GM13977 (cell line): ENCODE results near the gene CACUL1.
"Not testable (repeated sequence)": the region's sequence is repeated elsewhere in the genome, so short reads cannot be mapped to it uniquely, and the experiment has no call there.

ENCODE experiments used
- DNase-seq: peaks from one replicate; pipeline ENCODE4 v3.0.0; 2012; ENCODE audit warnings: low spot score
- in situ Hi-C: fragments of 300-500 bp; cut with MboI; formaldehyde crosslinking; loops from one replicate; pipeline ENCODE4 v1.12.0; 2022; ENCODE audit warnings: low sequenced_read_pairs, low pct_unique_long_range_greater_than_20kb, mixed read lengths, inconsistent platforms; ENCODE audit not compliant: unreplicated experiment
- TF ChIP-seq, protein P1 (sequence below): IDR thresholded peaks from 2 replicates; pipeline ENCODE4 v1.5.1; 2012; ENCODE audit warnings: mild to moderate bottlenecking, control low read depth; ENCODE audit not compliant: insufficient read depth; ENCODE audit errors: extremely low read depth, missing control alignments

Gene CACUL1

DNA sequence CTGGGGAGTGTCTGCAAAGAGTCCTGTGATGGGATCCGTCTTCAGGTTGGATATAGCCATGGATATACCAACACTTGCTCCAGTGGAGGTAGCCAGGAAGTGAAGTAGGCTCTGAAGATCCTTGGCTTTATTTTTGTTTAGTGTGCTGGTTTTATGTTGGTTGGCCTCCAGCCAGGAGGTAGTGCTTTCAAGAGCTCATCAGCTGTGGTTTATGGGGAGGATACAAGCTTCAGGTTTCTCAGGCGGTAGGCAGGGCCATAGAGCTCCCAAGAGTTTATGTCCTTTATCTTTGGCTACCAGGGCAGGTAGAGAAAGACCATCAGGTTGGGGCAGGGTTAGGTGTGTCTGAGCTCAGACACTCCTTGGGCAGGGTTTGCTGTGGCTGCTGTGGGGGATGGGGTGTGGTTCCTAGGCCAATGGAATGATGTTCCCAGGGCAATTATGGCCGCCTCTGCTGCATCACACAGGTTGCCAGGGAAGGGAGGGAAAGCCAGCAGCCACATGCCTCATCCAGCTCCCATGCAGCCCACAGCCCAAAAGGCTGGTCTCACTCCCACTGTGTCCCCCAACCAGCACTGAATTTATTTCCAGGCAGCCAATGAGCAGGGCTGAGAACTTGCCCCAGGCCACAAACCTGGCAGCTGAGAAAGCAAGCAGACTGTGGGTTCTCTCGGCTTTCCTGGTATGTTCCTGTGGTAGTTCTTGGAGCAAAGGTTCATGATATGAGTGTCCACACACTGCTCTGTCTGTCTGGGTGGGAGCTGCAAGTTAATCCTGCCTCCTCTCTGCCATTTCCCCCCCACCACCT, 92.3 kb downstream of the CACUL1 start:
- in situ Hi-C loops = no loop called here
- TF ChIP-seq, protein P1, sequence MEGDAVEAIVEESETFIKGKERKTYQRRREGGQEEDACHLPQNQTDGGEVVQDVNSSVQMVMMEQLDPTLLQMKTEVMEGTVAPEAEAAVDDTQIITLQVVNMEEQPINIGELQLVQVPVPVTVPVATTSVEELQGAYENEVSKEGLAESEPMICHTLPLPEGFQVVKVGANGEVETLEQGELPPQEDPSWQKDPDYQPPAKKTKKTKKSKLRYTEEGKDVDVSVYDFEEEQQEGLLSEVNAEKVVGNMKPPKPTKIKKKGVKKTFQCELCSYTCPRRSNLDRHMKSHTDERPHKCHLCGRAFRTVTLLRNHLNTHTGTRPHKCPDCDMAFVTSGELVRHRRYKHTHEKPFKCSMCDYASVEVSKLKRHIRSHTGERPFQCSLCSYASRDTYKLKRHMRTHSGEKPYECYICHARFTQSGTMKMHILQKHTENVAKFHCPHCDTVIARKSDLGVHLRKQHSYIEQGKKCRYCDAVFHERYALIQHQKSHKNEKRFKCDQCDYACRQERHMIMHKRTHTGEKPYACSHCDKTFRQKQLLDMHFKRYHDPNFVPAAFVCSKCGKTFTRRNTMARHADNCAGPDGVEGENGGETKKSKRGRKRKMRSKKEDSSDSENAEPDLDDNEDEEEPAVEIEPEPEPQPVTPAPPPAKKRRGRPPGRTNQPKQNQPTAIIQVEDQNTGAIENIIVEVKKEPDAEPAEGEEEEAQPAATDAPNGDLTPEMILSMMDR = no peak
- no peak for DNase-seq

DNA sequence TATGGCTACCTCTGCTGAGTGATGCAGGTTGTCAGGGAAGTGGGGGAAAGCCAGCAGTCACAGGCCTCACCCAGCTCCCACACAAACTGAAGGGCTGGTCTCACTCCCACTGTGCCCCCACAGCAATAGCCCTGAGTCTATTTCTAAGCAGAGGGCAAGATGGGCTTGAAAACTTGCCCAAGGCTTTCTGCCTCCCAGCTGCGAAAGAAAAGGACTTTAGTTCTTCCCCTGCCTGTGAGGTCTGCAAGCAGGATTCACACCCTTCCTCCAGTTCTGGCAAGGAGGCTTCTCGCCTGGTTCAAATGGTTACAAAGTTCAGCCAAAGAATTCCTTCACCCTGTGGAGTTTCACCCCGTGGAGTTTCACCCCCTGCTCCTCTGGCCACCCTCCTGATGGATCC, 96.0 kb downstream of the CACUL1 start:
- in situ Hi-C loops = no loop called here
- TF ChIP-seq, protein P1 = no peak
- DNase-seq = no peak

DNA sequence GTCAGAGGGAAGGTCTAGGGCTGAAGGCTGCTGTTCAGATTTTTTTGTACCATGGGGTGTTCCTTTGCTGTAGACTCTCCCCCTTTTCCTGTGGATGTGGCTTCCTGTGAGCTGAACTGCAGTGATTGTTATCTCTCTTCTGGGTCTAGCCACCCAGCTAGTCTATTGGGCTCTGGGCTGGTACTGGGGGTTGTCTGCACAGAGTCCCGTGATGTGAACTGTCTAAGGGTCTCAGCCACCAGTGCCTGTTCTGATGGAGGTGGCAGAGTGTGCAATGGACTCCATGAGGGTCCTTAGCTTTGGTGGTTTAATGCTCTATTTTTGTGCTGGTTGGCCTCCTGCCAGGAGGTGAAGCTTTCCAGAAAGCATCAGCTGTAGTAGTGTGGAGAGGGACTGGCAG, 96.6 kb downstream of the CACUL1 start:
- in situ Hi-C loops, DNase-seq: not testable (repeated sequence)

DNA sequence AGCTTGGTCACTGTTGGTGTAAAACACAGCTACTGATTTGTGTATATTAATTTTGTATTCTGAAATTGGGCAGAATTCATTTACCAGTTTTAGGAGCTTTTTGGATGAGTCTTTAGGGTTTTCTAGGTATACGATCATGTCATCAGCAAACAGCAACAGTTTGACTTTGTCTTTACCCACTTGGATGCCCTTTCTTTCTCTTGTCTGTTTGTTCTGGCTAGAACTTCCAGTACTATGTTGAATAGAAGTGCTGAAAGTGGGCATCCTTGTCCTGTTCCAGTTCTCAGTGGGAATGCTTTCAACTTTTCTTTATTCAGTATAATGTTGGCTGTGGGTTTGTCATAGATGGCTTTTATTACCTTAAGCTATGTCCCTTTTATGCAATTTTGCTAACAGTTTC, 109.5 kb downstream of the CACUL1 start:
- DNase-seq, in situ Hi-C loops: not testable (repeated sequence)

DNA sequence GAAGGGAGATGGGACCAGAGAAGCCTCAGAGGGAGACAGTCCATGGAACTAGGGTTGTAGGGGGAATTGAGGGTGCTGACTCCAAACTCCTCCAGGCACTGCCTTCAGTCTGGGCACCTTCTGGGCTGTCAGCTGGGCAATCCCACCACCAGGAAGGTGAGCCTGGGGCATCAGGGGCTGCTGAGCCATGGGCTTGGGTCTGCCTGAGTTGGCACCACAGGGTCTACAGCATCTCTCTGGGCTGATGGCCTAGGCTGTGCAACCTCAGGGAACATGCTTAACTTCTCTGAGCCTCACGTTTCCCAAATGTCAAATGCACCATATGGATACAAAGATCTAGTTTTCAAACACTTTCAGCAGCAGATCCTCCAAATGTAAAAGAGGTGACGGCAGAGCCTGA, 112.5 kb downstream of the CACUL1 start:
- no peak for DNase-seq
- TF ChIP-seq, protein P1 = no peak
- in situ Hi-C loops = no loop called here

DNA sequence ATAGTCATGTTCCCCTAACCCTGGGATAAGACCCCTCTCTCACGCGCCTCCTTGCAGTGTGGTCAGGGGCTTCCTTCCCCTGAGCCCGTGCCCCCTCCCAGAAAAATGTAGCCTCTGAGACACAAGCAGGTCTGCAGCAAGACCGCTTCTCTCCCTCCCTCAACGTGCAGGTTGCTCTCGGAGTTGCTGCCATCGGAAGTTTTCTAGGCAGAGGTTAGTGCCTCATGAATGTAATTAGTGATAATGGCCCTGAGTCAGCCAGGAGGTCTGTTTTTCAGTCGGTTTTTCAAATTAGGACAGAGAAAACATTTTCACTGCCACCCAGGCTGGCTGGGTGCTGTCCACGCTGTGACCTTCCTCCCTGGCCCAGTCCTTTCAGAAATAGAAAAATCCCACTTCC, 116.1 kb downstream of the CACUL1 start:
- TF ChIP-seq, protein P1 = no peak
- in situ Hi-C loops = no loop called here
- no peak for DNase-seq

DNA sequence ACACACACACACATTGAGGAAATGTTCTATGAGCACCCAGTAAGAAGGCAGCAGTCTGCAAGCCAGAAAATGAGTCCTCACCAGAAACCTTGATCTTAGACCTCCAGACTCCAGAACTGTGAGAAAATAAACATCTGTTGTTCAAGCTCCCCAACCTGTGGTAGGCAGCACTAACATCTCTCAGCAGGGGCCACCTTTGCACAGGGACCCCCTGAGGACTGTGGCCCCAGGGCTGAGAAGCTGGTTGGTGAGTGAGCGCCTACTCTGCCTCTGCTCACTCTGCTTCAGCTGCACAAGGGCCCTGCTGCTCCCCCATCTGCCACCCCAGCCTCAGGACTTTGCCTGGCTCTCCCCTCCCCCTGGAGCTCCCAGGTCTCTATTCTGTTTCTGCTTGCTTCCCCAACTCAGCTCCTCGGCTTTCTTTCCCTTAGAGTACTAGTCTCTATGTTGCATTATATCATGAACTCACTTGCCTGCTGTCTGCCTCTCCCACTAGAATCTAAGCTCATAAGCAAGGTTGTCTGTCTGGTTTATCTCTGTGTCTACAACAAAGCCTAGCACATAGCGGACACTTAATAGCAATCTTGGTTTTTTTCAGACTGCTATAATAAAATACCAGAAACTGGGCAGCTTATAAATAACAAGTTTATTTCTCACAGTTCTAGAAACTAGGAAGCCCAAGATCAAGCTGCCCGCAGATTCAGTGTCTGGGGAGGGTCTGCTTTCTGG, 118.9 kb downstream of the CACUL1 start:
- DNase-seq = no peak
- in situ Hi-C loops = no loop called here
- TF ChIP-seq, protein P1 = no peak
